T-cell (primary cell): ENCODE results near the gene PDPN. TPM values are rescaled to one million over a fixed set of nuclear protein-coding genes. Genes with fewer than 3 reads are reported as not detected.

Experiments used
- ATAC-seq, 4 experiments: fragments of 200-7000 bp in 3 of 4; fragments of 150-1000 bp in 1 of 4; cut with Tn5 transposase; replicated peaks in 1 of 4; 1 replicate in 3 of 4; 2 replicates in 1 of 4; pipeline ENCODE4 v1.10.0; 2021; ENCODE audit warnings: moderate library complexity in 3 of 4, mild to moderate bottlenecking in 2 of 4, moderate number of reproducible peaks in 1 of 4
- CTCF ChIA-PET, 2 donors: fragments of 300-600 bp; sonication (Branson Sonifier 250); formaldehyde crosslinking; loops; one replicate each; lab custom pipeline; 2022; ENCODE audit warnings: antibody characterized with exemption in 2 of 2; lab: Charles Lee
- POLR2A ChIA-PET, 2 donors: fragments of 300-600 bp; sonication (Branson Sonifier 250); formaldehyde crosslinking; loops; one replicate each; lab custom pipeline; 2022; ENCODE audit warnings: antibody characterized with exemption in 2 of 2; lab: Charles Lee
- DNase-seq, 35 experiments: peaks; one replicate each; pipeline versions ENCODE4 v3.0.0 to v3.0.0-alpha.2; 2013 to 2023
- H3K27ac ChIP-seq: one replicate; pipeline ENCODE4 v1.5.1; 2013; ENCODE audit warnings: low read length
- H3K27me3 ChIP-seq, 2 experiments: replicated peaks in 1 of 2; 1 replicate in 1 of 2; 2 replicates in 1 of 2; pipeline versions ENCODE4 v1.6.1 to v1.7.0; 2013; ENCODE audit warnings: low read length in 1 of 2, mixed read lengths in 1 of 2; ENCODE audit not compliant: control insufficient read depth in 2 of 2, insufficient read depth in 2 of 2; ENCODE audit errors: extremely low read depth in 1 of 2
- H3K36me3 ChIP-seq, 2 donors: 1 replicate in 1 of 2; 2 replicates in 1 of 2; pipeline versions ENCODE4 v1.6.1 to v1.7.0; 2013; ENCODE audit warnings: low read length in 1 of 2; ENCODE audit not compliant: control insufficient read depth in 2 of 2, insufficient read depth in 1 of 2; ENCODE audit errors: extremely low read depth in 1 of 2
- H3K4me1 ChIP-seq, 2 experiments: 1 replicate in 1 of 2; 2 replicates in 1 of 2; pipeline versions ENCODE4 v1.6.1 to v1.7.0; 2013; ENCODE audit warnings: low read length in 2 of 2, mixed read lengths in 1 of 2; ENCODE audit not compliant: insufficient read depth in 2 of 2, control insufficient read depth in 1 of 2; ENCODE audit errors: extremely low read depth in 1 of 2
- H3K4me3 ChIP-seq, 2 donors: 1 replicate in 1 of 2; 2 replicates in 1 of 2; pipeline versions ENCODE4 v1.5.1 to v1.7.0; 2013; ENCODE audit warnings: mild to moderate bottlenecking in 2 of 2, low read length in 1 of 2, moderate library complexity in 1 of 2; ENCODE audit not compliant: control insufficient read depth in 1 of 2; ENCODE audit errors: extremely low read depth in 1 of 2
- H3K9me3 ChIP-seq: 2 replicates; pipeline ENCODE4 v1.7.0; 2013
- H3K27ac Mint-ChIP-seq, 2 donors: one replicate each; pipeline ENCODE4 v1.8.0; 2020 to 2021; ENCODE audit warnings: mild to moderate bottlenecking in 2 of 2, mixed read lengths in 2 of 2
- H3K27me3 Mint-ChIP-seq, 2 donors: one replicate each; pipeline ENCODE4 v1.8.0; 2021 to 2022; ENCODE audit warnings: mixed read lengths in 2 of 2
- H3K36me3 Mint-ChIP-seq: one replicate; pipeline ENCODE4 v1.8.0; 2021; ENCODE audit warnings: mixed read lengths
- H3K4me1 Mint-ChIP-seq, 3 donors: one replicate each; pipeline ENCODE4 v1.8.0; 2020 to 2022; ENCODE audit warnings: mixed read lengths in 3 of 3, mild to moderate bottlenecking in 1 of 3
- H3K4me3 Mint-ChIP-seq, 3 donors: one replicate each; pipeline ENCODE4 v1.8.0; 2020 to 2022; ENCODE audit warnings: mild to moderate bottlenecking in 3 of 3, mixed read lengths in 3 of 3, moderate library complexity in 3 of 3
- H3K9me3 Mint-ChIP-seq, 3 donors: one replicate each; pipeline ENCODE4 v1.8.0; 2020 to 2022; ENCODE audit warnings: mixed read lengths in 3 of 3
- WGBS: methylation state at CpG from one replicate; pipeline ENCODE4 v1.1.5; 2013; ENCODE audit warnings: missing lambda C conversion rate; ENCODE audit not compliant: insufficient coverage; 5-methylcytosine and 5-hydroxymethylcytosine counted together
- total RNA-seq, 35 experiments: library from RNA in 6 of 35; stranded (reverse) in 6 of 35; fragments of 120-200 nt in 1 of 35; gene quantifications; one replicate each; pipeline versions ENCODE4 v1.2.1 to v1.2.4 and lab custom pipeline; 2013 to 2026

PDPN gene
- total RNA-seq, 5 donors from 2014 or later (not counting 1 experiment from before 2014, with no cell fraction given): 0.61 TPM; not detected in 4

DNA sequence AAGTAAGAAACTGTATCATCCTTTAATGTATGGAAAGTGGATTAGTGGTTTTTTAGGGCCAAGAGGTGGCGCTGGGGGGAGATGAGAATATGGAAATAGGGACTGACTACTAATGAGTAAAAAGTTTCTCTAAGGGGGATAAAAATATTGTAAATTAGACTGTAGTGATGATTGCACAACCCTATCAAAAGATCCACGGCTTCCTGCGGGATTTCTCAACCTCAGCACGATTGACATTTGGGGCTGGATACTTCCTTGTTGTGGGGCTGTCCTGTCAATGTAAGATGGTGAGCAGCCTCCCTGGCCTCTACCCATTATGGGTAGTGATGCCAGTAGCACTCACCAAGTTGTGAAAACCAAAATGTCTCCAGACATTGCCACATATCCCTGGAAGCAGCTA, 80.3 kb downstream of the PDPN start:
- WGBS: 88% methylated on average over 1 of the region's 4 CpGs
- CTCF ChIA-PET: interaction anchor here in 1 of 2 donors (1.1 kb wide), 1 partner anchor 101 kb away, joined by 3 read pairs; no protein-coding TSS in a partner anchor
- Histone ChIP-seq H3K27me3 (peaks cover 0 to 11% of the 10 kb centered on the region in 2 experiments), H3K4me1 (peaks cover 0 to 12% of the 10 kb centered on the region in 2 experiments), H3K9me3 (no peaks in the 10 kb centered on the region), H3K4me3 (no peak overlapping the region), H3K27ac (no peak overlapping the region), H3K36me3 (no peaks in the 10 kb centered on the region)
- H3K36me3 Mint-ChIP-seq: peaks cover 3% of the 10 kb centered on the region
- no peak overlapping the region for H3K27ac Mint-ChIP-seq
- ATAC-seq (no peak), DNase-seq (no peak)
- H3K9me3 Mint-ChIP-seq: peaks cover 3% of the 10 kb centered on the region in 3 donors
- H3K4me1 Mint-ChIP-seq: peaks cover 0 to 10% (median 6%) of the 10 kb centered on the region in 3 donors
- H3K4me3 Mint-ChIP-seq: no peak overlapping the region
- H3K27me3 Mint-ChIP-seq: peaks cover 3 to 7% of the 10 kb centered on the region in 2 donors
- POLR2A ChIA-PET: no interaction called here

DNA sequence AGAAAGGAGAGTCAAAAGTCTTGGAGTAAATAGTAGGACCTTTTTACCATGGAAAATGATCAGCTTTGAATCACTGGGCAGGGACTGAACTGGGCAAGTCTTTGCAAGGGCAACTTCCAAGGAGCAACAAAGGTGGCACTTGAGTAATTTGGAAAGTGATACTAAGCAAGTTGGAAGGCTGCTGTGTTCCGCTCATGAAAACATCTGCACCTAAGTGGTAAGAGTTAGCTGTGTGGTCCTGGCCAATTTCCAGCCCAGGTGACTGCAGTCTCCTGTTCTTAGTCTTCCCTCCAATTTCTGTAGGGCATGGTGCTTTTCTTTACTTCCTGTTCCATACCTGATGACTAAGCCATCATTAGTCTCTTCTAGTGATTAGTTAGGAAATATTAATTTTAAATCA, 80.8 kb downstream of the PDPN start:
- H3K4me1 Mint-ChIP-seq: peaks cover 0 to 10% (median 6%) of the 10 kb centered on the region in 3 donors
- WGBS: no CpG with 5 or more reads among the region's 1 CpG
- H3K27ac ChIP-seq: no peak overlapping the region

DNA sequence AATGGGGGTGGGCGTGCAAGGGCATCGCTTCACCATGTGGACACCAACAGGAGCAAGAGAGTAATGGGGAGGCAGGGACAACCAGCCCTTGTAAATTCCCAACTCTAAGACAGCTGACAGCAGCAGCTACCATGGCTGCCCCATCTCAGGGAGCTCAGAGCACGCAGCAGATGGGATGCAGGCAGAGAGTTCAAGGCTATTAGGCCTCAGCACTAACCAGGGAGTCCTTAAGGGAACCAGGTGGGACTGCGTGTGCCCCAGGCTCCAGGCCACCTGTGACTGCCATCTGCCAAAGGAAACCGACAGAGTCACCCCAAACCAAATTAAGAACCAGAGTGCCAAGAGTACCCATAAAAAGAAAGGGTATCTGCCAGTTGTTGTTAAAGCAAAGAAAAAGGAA, 82.7 kb downstream of the PDPN start:
- H3K27me3 ChIP-seq: peaks cover 0 to 9% of the 10 kb centered on the region in 2 experiments
- H3K9me3 ChIP-seq: no peaks in the 10 kb centered on the region
- DNase-seq: no peak
- peaks cover 0 to 12% of the 10 kb centered on the region in 2 experiments for H3K4me1 ChIP-seq
- H3K27me3 Mint-ChIP-seq: peaks cover 0 to 4% of the 10 kb centered on the region in 2 donors
- ChIA-PET CTCF (interaction anchor here in 1 of 2 donors (0.6 to 1.7 kb wide), 3 partner anchors 48 to 293 kb away, joined by 3 to 5 read pairs (median 4); no protein-coding TSS in a partner anchor), POLR2A (no interaction called here)
- H3K27ac Mint-ChIP-seq: no peak overlapping the region
- H3K27ac ChIP-seq: no peak overlapping the region
- H3K36me3 Mint-ChIP-seq: no peaks in the 10 kb centered on the region
- no peak overlapping the region for H3K4me3 Mint-ChIP-seq
- no peak overlapping the region for H3K4me3 ChIP-seq
- H3K9me3 Mint-ChIP-seq: no peaks in the 10 kb centered on the region
- H3K36me3 ChIP-seq: no peaks in the 10 kb centered on the region
- WGBS: 47% methylated on average over 3 of the region's 5 CpGs
- no peak for ATAC-seq
- peaks cover 0 to 10% (median 6%) of the 10 kb centered on the region in 3 donors for H3K4me1 Mint-ChIP-seq

More for the DNA sequence above, 80.8 kb downstream of the PDPN start:
- no peaks in the 10 kb centered on the region for H3K9me3 ChIP-seq
- H3K4me3 Mint-ChIP-seq: no peak overlapping the region
- H3K27me3 Mint-ChIP-seq: peaks cover under 1 to 4% of the 10 kb centered on the region in 2 donors
- peaks cover 0 to 9% of the 10 kb centered on the region in 2 experiments for H3K27me3 ChIP-seq
- peaks cover under 1% of the 10 kb centered on the region in 3 donors for H3K9me3 Mint-ChIP-seq
- H3K4me1 ChIP-seq: peaks cover 0 to 12% of the 10 kb centered on the region in 2 experiments
- no peaks in the 10 kb centered on the region for H3K36me3 ChIP-seq
- no peak for DNase-seq
- ChIA-PET POLR2A (no interaction called here), CTCF (interaction anchor here (0.6 to 1.1 kb wide), 2 partner anchors 29 to 100 kb away, joined by 3 to 10 read pairs; no protein-coding TSS in a partner anchor)
- H3K4me3 ChIP-seq: no peak overlapping the region
- ATAC-seq: no peak
- no peak overlapping the region for H3K27ac Mint-ChIP-seq
- H3K36me3 Mint-ChIP-seq: peaks cover under 1% of the 10 kb centered on the region

Other genes with a start within 250 kb of the PDPN start
- gene PRAMEF14, start 236.7 kb upstream of the PDPN start, total RNA-seq: not detected
- not detected for gene PRAMEF19, start 211.9 kb upstream of the PDPN start, total RNA-seq
- gene PRAMEF17, start 194.2 kb upstream of the PDPN start, total RNA-seq: not detected
- not detected for gene PRAMEF20, start 173.4 kb upstream of the PDPN start, total RNA-seq
- gene LRRC38, start 69.8 kb upstream of the PDPN start, total RNA-seq: under 1 TPM in 1 of 5 donors, not detected in 4; 0.13 TPM
- gene PRDM2, start 116.4 kb downstream of the PDPN start, total RNA-seq: 100 to 1,000 TPM in 2 of 5 donors, 10 to 100 TPM in 3; 93.3 to 162 (median 99.4) TPM